GM12891 (cell line): Measurements from ENCODE around the gene ABHD17A. TPM values are rescaled to one million over a fixed set of nuclear protein-coding genes. Genes with fewer than 3 reads are reported as not detected.

ENCODE experiments used
- DNase-seq: peaks from one replicate; pipeline ENCODE4 v3.0.0; 2011; ENCODE audit warnings: low spot score; ENCODE audit not compliant: insufficient read length
- FAIRE-seq: peaks from 2 replicates; lab custom pipeline; 2011; peaks lifted over from hg19 to GRCh38; lab: Jason Lieb, UNC
- PAX5 ChIP-seq: IDR thresholded peaks from 2 replicates; pipeline ENCODE4 v1.6.1; 2011; ENCODE audit warnings: low read length, moderate library complexity, mild to moderate bottlenecking; ENCODE audit not compliant: insufficient read depth, severe bottlenecking
- POLR2A ChIP-seq: IDR thresholded peaks from 2 replicates; pipeline ENCODE4 v1.6.1; 2011; ENCODE audit warnings: low read depth, low read length, control low read depth
- POLR2AphosphoS5 ChIP-seq: IDR thresholded peaks from 2 replicates; pipeline ENCODE4 v1.6.1; 2011; ENCODE audit warnings: low read depth, low read length, control low read depth
- POU2F2 ChIP-seq: IDR thresholded peaks from 2 replicates; pipeline ENCODE4 v1.6.1; 2011; ENCODE audit warnings: low read depth, mild to moderate bottlenecking, control low read depth, low read length, moderate library complexity
- SPI1 ChIP-seq: IDR thresholded peaks from 2 replicates; pipeline ENCODE4 v1.6.1; 2011; ENCODE audit warnings: low read depth, low read length, control low read depth
- TAF1 ChIP-seq: IDR thresholded peaks from 2 replicates; pipeline ENCODE4 v1.6.1; 2011; ENCODE audit warnings: low read depth, low read length, control low read depth
- polyA plus RNA-seq: library from polyadenylated mRNA; unstranded; fragments of >200 nt; gene quantifications from one replicate; pipeline ENCODE4 v1.2.1, GENCODE V29; 2012; ENCODE audit warnings: low read depth, missing spikeins, inconsistent platforms; ENCODE audit not compliant: missing spikeins

ABHD17A gene
- 35.6 TPM for polyA plus RNA-seq

GRCh38 chr19:1885398-1886119, at the start of gene ABHD17A:
Gene ABHD17A (minus strand): TSS chr19:1885496. CDS start chr19:1881566, 3,930 bp downstream.
- peak; percentile 5; the same call in 1 of the 2 replicates for TF ChIP-seq SPI1
- TF ChIP-seq PAX5: peak; percentile 6
- DNase-seq (peak; percentile 96), FAIRE-seq (peak; percentile 99)

GRCh38 chr19:1933942-1934341, 48.6 kb upstream of the ABHD17A start:
- TF ChIP-seq POLR2A: no peak
- no peak for TF ChIP-seq PAX5
- no peak for TF ChIP-seq SPI1
- no peak for TF ChIP-seq POLR2AphosphoS5
- TF ChIP-seq POU2F2: no peak
- no peak for TF ChIP-seq TAF1
- peak; percentile 5 for FAIRE-seq

GRCh38 chr19:1933244-1933643, 47.9 kb upstream of the ABHD17A start:
- DNase-seq (no peak), FAIRE-seq (no peak)
- TF ChIP-seq SPI1 (peak; percentile 65), PAX5 (no peak), TAF1 (no peak)

More at GRCh38 chr19:1933942-1934341, 48.6 kb upstream of the ABHD17A start:
- DNase-seq: no peak

- DNase-seq: no peak
- no peak for FAIRE-seq
- TF ChIP-seq SPI1 (no peak), POU2F2 (no peak), PAX5 (no peak), TAF1 (no peak), POLR2AphosphoS5 (no peak), POLR2A (no peak)
Measured at GRCh38 chr19:1932395-1932794, 47.1 kb upstream of the ABHD17A start.

DNA sequence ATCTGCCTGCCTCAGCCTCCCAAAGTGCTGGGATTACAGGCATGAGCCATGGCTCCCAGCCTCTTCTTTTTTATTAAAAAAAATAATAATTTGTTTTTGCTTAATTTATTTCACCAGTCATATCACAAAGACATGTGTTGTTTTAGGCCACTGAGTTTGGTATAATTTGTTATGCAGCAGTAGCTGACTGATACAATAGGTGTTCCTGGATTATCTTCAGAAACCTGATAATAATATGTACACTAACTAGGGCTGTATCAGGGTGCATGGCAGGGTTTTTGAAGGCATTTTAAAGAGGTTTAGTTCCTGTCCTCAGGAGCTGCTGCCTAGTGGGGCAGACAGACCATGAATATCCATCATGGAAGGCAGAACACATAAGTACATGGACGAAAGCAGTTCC, 46.1 kb upstream of the ABHD17A start:
- FAIRE-seq: no peak
- TF ChIP-seq POLR2A (no peak), POU2F2 (no peak)
- DNase-seq: no peak

DNA sequence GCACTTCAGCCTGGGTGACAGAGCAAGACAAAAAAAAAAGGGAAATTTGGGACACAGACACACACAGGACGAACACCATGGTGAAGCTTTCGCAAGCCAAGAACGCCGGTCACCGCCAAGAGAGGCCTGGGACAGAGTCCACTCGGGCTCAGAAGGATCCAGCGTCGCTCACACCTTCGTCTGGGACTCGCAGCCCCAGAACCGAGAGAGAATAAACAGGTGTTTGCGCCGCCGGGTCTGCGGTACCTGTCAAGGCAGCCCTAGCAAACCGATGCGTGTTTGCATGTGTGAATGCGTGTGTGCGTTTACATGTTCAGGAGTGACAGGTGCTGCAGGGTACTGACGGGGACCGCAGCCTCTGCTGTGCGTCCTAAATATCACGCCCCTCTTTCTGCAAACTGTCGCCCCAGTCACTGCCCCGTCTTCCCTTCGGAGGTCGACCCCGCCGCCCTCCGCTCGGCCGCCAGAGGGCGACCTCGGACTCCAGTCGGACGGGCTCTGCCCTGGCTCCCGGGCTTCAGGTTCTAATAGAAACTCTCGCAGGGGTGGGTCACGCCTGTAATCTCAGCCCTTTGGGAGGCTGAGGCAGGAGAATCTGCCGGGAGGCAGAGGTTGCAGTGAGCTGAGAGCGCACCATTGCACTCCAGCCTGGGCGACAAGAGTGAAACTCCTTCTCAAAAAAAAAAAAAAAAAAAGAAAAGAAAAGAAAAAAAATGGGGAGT, 43.9 kb upstream of the ABHD17A start:
- FAIRE-seq: peak; percentile 86
- TF ChIP-seq POU2F2 (no peak), POLR2A (no peak), PAX5 (peak; percentile 55), POLR2AphosphoS5 (no peak), TAF1 (no peak), SPI1 (no peak)
- DNase-seq: peak; percentile 96

- no peak for DNase-seq
- TF ChIP-seq POLR2AphosphoS5 (no peak), POU2F2 (no peak), TAF1 (no peak), POLR2A (no peak), SPI1 (no peak), PAX5 (no peak)
- no peak for FAIRE-seq
Measured at GRCh38 chr19:1925544-1925943, 40.2 kb upstream of the ABHD17A start.

DNA sequence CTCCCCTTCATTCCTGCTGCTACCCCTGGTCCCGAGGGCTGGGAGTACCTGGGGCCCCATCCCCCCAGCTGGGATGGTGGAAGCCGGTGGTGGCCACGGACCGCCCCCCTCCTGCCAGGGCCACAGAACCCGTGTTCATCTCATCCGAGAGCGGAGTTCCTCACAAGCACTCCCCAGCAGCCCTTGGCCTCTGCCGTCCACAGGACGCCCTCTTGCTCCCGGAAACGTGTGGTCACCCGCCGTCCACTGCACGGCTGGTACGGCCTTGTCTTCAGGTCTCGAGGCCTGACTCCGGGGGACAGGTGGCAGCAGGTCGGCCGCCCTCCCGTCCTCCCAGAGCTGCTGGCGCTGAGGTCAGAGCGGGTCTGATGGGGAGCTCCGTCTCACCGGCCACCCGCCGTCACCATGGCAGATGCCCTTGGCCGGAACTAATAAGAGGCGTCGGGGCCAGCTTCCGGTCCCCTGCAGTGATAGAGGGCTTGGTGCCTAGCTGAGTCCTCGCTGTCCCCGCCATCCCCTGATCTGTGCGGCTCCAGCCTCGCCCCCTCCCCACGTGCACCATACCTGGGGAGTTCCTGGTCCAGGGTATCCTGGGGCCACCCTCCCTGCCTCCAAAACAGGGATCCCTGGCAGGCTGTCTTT, 39.1 kb upstream of the ABHD17A start:
- no peak for FAIRE-seq
- DNase-seq: no peak
- TF ChIP-seq TAF1: no peak
- no peak for TF ChIP-seq PAX5
- TF ChIP-seq SPI1: no peak
- TF ChIP-seq POLR2A: no peak
- no peak for TF ChIP-seq POU2F2
- no peak for TF ChIP-seq POLR2AphosphoS5

DNA sequence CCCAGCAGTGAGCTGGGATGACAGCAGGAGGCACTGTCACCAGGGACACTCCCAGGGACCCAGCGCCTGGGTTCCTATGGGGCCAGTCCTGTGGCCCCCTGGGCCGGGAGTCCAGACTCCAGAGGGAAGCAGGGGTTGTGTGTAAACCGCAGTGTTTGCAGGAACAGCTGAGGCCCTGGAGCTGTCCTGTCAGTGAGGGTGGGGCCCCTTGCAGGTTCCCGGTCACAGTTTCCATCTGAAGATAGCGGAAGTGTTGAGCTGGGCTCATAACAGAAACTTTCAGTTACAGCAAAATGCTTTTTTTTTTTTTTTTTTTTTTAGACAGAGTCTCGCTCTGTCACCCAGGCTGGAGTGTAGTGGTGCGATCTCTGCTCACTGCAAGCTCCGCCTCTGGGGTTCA, 38.0 kb upstream of the ABHD17A start:
- DNase-seq: no peak
- FAIRE-seq: no peak
- no peak for TF ChIP-seq POLR2A
- TF ChIP-seq SPI1: no peak
- no peak for TF ChIP-seq PAX5
- TF ChIP-seq POU2F2: no peak
- no peak for TF ChIP-seq TAF1
- no peak for TF ChIP-seq POLR2AphosphoS5

DNA sequence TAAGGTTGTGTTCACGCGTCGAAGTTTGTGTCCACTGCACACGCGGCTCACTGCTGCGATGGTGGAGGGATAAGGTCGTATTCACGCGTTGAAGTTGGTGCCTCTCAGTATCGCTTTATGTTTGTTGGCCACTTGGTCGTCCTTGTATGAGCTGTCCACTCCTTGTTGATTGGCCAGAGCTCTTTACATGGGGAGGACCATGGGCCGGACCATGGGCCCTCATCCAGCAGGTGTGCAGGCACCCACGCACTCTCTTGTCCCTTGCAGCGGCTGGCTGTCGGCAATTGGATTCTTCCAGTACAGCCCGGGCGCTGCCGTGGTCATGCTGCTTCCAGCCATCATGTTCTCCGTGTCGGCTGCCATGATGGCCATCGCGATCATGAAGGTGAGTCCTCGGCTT, 37.5 kb upstream of the ABHD17A start:
- DNase-seq (no peak), FAIRE-seq (peak; percentile 38)
- TF ChIP-seq PAX5: no peak
- no peak for TF ChIP-seq POLR2A
